ACHN (cell line): ENCODE measurements around the gene SLC45A3.

Experiments
- DNase-seq: peaks from one replicate; pipeline ENCODE4 v3.0.0-alpha.2; 2015
- in situ Hi-C: cut with HindIII; loops from 2 replicates; pipeline ENCODE4 v1.10.0; 2017; ENCODE audit warnings: low sequenced_read_pairs, low pct_ligation_motif_present, low pct_unique_long_range_greater_than_20kb

The SLC45A3 gene

DNA sequence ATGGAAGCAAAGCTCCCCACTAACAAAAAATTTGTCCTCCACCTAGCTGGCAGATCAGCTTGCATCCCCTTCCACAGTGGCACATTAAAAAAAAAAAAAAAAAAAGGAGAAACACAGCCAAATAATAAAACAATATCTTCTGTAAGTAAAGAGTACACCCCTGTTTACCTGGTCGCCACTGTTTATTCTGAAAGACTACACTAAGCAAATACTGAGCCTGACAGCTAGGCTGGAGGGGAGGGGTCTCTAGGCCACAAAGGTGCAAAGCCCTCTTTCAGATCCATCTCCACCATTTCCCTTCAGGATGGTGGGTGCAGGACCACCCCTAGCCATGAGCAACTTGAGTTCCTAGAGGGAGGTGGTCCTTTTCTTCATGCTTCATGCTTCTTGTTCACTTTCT is 22.8 kb upstream of the SLC45A3 start:
- in situ Hi-C loops, result no loop called here
- DNase-seq, result no peak

DNA sequence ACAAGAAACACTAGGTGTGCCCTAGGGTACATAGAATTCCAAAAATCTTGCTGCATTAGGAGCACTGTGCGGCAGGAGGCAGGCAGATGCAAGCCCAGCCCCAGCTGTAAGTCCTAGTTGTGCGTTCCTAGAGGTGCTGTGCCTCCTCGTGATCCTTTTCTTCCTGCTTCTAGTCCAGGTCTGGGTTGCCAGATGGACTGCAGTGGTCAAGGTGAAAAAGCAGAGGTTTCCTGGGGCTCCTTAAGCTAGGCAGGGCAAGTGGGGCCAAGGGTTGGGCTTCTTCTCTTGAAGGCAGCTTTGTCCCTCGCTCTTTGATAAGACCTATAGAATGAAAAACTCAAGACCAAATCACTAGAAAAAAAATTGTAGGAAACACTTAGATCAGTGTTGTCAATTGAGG is 21.6 kb upstream of the SLC45A3 start:
- in situ Hi-C loops, result no loop called here
- no peak for DNase-seq

DNA sequence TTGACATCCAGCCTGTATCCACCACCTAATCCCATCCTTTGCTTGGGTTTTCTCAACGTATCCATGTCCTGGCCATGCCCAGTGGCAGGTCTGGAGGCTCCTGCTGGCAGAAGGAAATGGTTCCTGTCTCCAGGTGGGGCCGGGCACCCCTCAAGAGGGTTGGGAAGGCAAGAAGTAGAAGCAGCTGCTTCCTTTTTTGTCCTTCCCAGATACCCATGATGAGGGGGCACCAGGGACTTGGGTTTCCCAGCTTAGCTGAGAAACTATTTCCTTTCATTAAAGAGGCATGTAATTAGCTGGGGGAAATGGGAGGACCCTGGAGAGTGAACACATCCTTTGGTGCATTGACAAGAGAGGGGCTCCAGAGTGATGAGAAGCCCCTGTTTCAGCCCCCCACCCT is 21.1 kb upstream of the SLC45A3 start:
- DNase-seq, result no peak
- in situ Hi-C loops, result no loop called here

DNA sequence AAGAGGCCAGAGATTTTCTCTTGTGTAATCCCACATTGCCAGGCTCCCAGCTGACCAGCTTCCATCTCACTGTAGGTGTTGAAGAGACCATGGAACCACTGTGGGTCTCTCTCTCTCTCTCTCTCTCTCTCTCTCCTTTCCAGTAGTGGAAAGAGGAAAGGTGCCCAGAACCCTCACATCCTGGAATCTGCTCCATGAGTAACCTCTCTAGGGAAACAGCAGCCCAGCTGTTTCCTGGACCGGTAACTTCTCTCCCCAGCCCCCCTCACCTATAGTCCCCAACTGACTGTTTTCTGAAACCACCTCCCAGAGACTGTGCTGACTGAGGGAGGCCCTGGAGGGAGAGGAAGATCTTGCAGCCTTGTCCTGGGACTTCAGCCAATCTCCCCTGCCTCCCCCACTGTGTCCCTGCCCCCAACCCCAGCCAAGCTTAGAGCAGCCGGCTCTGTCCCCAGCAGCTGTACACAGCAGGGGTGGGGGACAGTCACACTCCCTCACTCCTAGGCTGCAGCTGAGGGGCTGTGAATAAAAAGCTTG is 20.6 kb upstream of the SLC45A3 start:
- no peak for DNase-seq
- in situ Hi-C loops, result no loop called here

DNA sequence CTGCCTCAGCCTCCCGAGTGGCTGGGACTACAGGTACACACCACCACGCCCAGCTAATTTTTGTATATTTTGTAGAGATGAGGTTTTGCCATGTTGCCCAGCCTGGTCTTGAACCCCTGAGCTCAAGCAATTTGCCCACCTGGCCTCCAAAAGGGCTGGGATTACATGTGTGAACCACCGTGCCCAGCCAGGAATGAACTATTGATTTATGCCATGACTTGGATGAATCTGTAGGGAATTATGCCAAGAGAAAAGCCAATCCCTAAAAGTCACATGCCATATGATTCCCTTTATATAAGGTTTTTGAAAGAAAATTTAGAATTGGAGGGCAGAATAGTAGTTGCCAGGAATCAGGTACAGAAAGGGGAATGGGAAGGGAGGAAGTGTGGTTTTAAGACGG is 19.1 kb upstream of the SLC45A3 start:
- in situ Hi-C loops, result no loop called here
- no peak for DNase-seq

DNA sequence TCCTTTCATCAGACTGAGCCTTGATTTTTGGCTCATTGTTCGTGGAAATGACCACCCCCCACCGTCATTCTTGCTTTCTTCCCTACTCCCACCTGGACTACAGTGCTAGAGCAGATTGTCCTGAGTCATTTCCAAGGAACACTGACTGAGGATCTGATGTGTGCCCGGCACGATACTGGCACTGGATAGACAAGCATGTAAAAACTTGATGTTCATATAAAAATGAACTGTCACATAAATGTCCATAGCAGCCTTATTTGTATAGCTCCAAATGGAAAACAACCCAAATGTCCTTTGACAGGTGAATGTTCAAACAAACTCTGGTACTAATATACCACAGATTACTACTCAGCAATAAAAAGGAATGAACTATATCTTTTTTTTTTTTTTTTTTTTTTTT is 18.6 kb upstream of the SLC45A3 start:
- no peak for DNase-seq
- in situ Hi-C loops, result no loop called here

DNA sequence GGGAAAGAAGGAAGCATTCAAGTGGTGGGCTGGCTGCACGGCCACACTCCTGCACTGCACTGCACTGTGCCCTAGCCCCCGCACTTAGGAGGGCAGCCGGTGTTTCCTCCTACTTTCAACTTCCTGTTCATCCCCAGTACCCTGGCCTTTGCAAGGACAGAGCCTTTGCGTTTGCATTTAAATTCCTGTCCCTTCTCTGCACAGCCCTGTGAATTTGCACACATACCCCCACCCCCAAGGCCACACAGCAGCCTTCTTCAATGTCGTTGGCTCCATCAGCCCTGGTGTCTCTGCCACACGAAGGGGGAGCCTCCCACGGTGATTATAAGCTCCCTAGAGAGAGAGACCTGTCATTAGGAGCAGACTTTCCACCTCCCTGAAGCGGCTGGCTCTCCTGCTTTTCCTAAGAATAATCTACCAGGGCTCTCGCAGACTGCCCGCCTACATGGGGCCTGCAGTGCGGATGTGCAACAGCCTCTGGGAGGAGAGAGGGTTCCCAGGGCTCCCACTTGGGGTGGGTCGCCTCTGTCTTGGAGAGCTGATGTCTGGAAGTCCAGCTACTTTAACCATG is 13.2 kb upstream of the SLC45A3 start:
- in situ Hi-C loops, result no loop called here
- no peak for DNase-seq

DNA sequence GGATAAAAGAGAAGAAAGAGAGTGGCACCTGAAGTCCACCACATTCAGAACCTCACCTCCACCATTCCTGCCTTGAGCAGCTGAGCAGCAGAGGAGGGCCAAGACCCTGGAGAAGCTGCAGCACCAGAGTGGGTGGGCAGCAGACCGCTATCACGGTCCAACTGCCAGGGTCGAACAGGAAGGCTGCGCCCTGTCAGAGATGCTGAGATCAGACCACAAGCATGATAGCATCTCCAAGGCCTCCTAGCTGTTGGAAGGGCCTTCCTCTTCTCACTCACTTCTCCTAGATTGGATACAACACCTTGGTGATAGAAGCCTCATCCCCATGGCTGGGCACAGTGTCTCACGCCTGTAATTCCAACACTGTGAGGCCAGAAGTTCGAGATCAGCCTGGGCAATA is 12.1 kb upstream of the SLC45A3 start:
- in situ Hi-C loops, result no loop called here
- no peak for DNase-seq

DNA sequence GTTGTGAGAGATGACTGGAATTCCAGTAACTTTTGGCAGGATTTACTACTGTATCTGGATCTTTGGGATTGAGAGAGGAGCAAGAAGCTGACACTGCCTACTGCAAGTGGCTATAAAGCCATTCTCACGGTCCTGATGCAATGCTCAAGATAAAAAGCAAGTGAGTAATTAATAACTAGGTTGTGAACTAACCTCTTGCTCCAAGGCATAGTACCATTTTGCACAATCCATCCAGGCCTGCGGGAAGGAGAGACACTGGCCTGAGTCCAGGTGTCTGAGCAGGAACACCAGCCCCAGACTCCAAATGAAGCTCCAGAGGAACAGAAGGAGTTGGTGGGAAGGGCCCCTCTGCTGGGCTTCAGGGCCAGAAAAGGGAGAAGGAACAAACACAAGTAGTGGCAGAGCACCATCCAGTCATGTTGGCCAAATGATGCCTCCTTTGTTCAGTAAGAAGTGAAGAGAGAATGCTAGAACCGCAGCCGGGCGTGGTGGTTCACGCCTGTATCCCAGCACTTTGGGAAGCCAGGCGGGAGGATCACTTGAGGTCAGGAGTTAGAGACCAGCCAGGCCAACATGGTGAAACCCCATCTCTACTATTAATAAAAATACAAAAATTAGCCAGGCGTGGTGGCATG is 9.9 kb upstream of the SLC45A3 start:
- in situ Hi-C loops, result no loop called here
- no peak for DNase-seq

DNA sequence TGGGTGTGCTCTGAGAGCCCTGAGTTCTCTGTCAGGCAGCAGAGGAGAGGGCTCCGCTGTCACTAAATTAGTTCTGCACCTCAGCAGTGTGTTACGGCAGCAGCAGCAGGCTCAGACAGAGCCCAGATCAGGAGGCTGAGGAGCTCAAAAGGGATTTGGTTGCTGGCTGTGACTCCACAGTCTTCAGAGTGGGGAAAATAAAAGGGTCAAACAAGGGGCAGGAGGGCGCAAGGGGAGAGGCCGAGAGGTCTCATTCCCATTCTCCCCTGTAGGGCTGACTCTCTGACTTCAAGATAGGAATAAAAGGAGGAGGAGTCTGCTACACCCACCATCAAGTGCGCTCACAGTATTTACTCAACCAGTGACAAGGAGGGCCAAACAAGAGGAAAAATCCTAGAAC is 9.2 kb upstream of the SLC45A3 start:
- no peak for DNase-seq
- in situ Hi-C loops, result no loop called here

DNA sequence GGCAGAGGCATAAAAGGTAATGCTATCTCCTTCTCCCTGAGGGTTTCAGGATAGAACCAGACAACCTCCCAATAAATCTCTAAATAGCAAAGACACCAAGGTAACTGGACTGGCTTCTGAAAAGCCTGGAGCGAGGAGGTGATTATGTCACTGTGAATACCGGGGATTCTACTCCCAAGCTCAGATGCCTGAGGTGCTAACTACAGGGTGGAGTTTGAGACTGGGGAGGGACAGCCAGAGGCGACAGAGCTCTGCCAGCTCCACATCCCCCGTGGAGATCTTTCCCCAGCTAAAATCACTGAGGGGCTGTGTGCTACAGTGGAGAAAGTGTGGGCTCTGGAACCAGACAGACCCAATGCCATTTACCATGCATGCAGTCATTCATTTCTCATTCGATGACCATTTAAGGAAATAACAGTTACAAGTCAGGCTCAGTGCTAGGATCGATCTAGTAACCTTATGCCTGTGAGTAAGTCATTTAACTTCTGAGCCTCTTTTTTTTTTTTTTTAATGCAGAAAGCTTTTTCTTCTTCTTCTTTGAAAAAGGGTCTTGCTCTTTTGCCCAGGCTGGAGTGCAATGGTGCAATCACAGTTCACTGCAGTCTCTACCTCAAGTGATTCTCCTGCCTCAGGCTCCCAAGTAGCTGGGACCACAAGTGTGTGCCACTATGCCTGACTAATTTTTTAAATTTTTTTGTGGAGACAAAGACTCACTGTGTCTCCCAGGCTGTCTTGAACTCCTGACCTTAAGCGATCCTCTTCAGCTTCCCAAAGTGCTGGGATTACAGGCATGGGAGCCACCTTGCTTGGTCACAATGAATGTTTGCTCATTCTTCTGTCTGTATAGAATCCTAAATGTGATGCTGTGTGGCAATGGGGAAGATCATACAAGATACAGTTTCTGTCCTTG is 8.1 kb upstream of the SLC45A3 start:
- in situ Hi-C loops, result no loop called here
- no peak for DNase-seq

DNA sequence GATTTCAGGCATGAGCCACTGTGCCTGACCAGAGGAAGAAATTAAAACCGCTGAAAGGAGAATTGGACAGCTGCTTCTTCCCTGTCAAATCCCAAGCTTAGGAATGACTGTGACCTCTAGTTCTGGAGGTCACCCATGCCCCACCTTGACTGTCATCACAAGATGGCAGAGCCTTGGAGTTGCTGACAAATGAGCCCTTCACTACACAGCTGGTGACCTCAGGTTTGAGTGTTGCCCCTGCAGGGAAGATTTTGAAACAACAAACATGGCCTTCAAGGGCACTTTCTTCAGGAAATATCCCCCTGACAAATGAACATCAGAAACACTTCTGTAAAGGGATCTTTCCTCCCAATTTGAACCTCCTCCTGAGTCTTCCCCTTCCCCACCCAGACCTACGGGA is 6.9 kb upstream of the SLC45A3 start:
- in situ Hi-C loops, result no loop called here
- no peak for DNase-seq

DNA sequence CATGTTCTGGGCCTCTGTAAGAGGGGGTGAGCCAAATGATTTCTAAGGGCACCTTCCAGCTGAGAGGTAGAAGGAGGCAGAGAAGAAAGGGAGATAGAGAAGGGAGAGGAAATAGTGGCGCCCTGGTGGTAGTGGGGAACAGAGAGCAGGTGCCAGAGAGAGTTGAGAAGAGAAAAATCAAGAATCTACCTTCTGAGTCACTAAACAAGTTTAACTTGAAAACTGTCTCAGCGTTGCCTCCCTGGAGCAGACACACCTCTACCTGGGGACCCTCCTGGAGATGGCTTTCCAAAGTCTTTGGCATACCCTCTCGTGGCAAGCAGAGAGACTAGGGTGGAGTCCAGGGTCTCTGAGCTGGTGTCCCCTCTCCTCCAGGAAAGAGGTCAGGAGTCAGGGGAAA is 1.1 kb upstream of the SLC45A3 start:
- in situ Hi-C loops, result no loop called here
- DNase-seq, result no peak

DNA sequence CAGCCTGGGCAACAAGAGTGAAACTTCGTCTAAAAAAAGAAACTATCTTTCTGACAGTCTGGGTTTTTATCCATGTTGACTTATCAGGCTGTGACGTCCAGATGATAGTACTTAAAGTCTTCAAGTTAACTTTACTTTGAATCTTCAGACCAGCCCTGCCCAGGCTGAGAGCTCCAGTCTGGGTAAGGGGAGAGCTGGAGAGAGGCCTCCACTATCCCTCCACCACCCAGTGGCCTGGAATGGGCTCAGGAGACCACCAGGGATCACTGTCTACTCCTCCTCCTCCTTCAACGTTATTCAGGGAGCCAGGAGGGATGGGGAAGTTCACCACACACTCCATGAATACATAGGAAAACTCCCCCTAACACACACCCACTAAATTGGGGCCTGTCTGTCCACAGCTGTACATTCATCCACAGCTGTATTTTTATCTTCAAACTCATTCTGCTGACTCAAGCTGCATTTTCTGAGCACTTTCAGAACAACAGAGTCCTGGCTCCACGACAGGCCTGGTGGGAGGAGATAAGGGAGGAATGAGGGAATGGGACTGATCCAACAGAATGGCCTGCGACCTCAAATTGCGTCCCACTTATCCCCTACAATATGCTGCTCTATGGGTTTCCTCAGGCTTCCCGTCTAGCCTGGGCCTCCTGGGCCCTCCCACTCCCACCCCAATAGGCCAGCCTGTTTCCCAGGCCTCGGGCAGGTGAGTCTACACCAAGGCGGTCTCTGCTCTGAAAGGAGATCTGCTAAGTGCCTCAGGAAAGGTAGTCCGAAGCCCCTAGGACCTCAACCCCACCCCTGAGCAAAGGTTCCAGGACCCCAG is 1.8 kb downstream of the SLC45A3 start:
- no peak for DNase-seq
- in situ Hi-C loops, result no loop called here

DNA sequence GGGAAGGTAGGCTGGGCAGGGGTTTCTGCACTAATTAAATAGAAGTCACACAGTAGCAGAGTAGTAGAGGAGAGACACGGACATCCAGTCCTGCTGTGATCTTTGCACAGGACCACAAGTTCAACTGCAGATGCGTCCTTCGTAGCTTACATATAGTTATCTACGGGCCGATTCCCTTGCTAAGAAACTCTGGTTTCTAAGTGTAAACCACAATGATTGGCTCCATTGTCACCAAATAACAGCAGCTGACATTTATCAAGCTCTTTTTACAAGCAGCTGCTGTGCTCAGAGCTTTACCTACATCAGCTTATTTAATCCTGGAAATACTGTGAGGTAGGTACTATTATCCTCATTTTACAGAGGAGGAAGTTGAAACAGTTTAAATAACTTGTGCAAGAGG is 3.1 kb downstream of the SLC45A3 start:
- no peak for DNase-seq
- in situ Hi-C loops, result no loop called here

DNA sequence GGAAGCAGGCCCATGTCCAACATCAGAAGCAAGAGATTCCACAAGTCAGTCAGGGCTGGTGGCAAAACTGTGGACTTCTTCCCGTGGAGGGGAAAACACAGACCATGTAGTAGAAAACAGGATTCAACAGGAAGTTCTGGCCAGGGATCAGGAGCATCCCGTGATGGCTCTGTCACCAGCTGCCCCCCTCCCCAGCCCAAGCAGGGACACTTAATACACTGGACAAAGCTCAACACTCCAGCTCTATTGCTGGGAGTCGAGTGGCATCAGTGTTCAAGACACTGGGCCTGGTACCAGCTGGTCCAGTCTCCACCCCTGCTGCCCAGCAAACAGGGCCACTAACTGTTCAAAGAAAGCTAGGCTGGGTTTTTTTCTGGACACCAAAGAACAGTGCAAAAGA is 3.7 kb downstream of the SLC45A3 start:
- no peak for DNase-seq
- in situ Hi-C loops, result no loop called here

DNA sequence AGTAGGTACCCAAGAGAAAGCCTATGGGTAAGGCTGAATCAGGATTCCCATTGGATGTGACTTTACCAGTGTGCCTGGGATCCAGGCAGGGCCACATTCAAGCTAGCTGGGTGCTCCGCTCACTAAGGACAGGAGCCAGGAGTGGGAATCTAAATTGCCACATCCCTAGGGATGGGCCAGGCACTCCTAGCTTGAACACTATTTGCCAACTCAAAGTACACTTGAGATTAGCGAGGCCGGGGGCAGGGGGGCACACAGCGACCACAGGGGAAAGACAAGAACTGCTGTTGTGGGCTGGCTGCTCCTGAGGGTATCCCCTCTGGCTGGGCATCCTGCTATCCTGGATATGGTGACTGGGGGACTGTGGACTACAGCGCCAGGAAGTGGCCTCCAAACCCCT is 4.3 kb downstream of the SLC45A3 start:
- in situ Hi-C loops, result no loop called here
- DNase-seq, result no peak

DNA sequence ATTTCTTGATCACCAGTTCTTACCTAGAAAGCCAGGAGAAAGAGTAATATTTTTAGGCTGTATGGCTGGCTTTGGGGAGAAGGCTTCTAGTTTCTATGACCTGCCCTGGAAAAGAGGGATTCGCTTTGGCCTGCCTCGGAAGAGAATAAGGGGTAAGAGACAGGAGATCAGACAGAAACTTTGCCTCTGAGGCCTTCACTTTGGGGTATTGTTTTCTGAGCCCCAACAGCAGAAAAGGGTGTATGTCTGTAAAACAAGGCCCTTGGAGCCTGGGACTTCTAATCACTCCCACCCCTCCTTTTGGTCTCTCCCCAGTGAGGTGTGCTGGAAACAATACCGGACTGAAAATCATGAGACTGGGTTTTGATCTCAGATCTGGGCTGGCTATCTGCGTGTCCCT is 5.1 kb downstream of the SLC45A3 start:
- no peak for DNase-seq
- in situ Hi-C loops, result no loop called here

DNA sequence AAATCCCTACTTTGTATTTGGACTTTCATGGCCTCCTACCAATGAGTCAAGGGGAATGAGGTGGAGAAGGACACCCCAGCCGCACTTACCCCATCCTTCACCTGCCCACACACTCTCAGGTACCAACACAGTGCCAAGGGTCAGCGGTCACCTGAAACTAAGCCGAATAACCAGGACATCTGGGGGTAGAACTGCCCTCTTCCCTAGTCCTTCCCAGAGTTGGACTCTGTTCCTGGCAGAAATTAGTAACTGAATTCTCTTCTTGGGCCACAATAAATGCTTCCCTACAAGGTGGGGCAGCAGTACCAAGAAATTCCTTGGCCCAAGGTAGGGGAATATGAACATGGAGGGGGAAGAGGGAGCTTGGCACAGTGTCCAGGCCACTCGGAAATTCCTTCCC is 7.3 kb downstream of the SLC45A3 start:
- no peak for DNase-seq
- in situ Hi-C loops, result no loop called here
